ENCODE results near the gene RAD50. TPM values are rescaled to one million over a fixed set of nuclear protein-coding genes. Genes with fewer than 3 reads are reported as not detected.

RAD50 gene
- polyA plus RNA-seq, 1 donor (not counting 4 experiments of a cell fraction or from before 2014, with no cell fraction given): 26.3 TPM

DNA sequence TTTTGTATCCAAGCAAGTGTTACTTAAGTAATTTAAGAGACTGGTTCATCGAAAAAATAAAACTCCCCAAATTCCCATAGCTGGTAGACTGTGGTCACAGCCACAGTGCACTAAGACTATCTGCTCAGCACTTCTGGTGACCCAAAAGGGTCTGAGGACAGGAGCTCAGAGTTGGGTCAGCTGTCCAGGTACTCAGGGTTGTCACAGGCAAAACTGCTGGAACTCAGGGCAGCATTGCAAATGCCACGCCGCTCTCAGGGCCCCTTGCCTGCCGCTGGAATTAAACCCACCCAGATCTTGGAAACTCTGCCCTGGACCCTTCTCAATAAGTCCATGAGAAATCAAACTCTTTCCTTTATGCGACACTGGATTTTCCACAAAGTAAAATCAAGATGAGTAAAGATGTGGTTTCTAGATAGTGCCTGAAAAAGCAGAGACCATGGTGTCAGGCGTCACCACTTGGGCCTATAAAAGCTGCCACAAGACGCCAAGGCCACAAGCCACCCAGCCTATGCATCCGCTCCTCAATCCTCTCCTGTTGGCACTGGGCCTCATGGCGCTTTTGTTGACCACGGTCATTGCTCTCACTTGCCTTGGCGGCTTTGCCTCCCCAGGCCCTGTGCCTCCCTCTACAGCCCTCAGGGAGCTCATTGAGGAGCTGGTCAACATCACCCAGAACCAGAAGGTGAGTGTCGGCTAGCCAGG, 101.1 kb downstream of the RAD50 start, which contains the start of gene IL13:
IL13 (plus strand) TSS at position 498 of the 705 bp plus-strand sequence; CDS start at position 512, 14 bp downstream.
- dilution Hi-C loops (cut with MboI; ENCODE audit: extremely low pct_ligation_motif_present, low sequenced_read_pairs): no loop called here
- no peaks in the 10 kb centered on the region for H4K20me1 ChIP-seq (ENCODE audit: control insufficient read depth, extremely low read depth, insufficient read depth, low read length)
- H3K27me3 ChIP-seq (ENCODE audit: control insufficient read depth, extremely low read depth, insufficient read depth, low read length): peaks cover 36% of the 10 kb centered on the region
- no peak within 1 kb of the TSS for H3K4me2 ChIP-seq (ENCODE audit: control insufficient read depth, extremely low read depth, insufficient read depth, low read depth, low read length)
- H3K4me3 ChIP-seq (ENCODE audit: control insufficient read depth in 2 of 3, extremely low read depth in 1 of 3, insufficient read depth in 2 of 3, low read depth in 1 of 3, low read length in 3 of 3): no peak within 1 kb of the TSS
- DNase-seq (ENCODE audit: low read depth, low spot score) (no peak), FAIRE-seq (no peak)
- H3K9me3 ChIP-seq (ENCODE audit: control insufficient read depth, low read depth, low read length): no peaks in the 10 kb centered on the region
- no peak within 1 kb of the TSS for H3K27ac ChIP-seq (ENCODE audit: control insufficient read depth, insufficient read depth, low read length)
- H3K4me1 ChIP-seq (ENCODE audit: control insufficient read depth, extremely low read depth, insufficient read depth, low read length): peaks cover 3% of the 10 kb centered on the region
- no peaks in the 10 kb centered on the region for H3K36me3 ChIP-seq (ENCODE audit: control insufficient read depth in 2 of 2, extremely low read depth in 1 of 2, insufficient read depth in 2 of 2, low read length in 2 of 2)
- H3K79me2 ChIP-seq (ENCODE audit: control insufficient read depth, insufficient read depth, low read length): no peaks in the 10 kb centered on the region
- no peak for TF ChIP-seq EZH2 (IDR thresholded peaks at IDR 0.05; ENCODE audit: low read length)
- TF ChIP-seq CTCF (optimal IDR thresholded peaks at IDR 0.05 in 1 of 3, IDR thresholded peaks at IDR 0.05 in 1 of 3, conservative IDR thresholded peaks at IDR 0.05 in 1 of 3; ENCODE audit: extremely low read depth in 1 of 3, insufficient read depth in 2 of 3, low read length in 3 of 3): no peak
- no peak within 1 kb of the TSS for H3K9ac ChIP-seq (ENCODE audit: control insufficient read depth, extremely low read depth, insufficient read depth, low read length)
- no peak within 1 kb of the TSS for H2AFZ ChIP-seq (ENCODE audit: control insufficient read depth, low read length)
- no peaks in the 10 kb centered on the region for H3K9me1 ChIP-seq (ENCODE audit: control insufficient read depth, extremely low read depth, insufficient read depth, low read length)

DNA sequence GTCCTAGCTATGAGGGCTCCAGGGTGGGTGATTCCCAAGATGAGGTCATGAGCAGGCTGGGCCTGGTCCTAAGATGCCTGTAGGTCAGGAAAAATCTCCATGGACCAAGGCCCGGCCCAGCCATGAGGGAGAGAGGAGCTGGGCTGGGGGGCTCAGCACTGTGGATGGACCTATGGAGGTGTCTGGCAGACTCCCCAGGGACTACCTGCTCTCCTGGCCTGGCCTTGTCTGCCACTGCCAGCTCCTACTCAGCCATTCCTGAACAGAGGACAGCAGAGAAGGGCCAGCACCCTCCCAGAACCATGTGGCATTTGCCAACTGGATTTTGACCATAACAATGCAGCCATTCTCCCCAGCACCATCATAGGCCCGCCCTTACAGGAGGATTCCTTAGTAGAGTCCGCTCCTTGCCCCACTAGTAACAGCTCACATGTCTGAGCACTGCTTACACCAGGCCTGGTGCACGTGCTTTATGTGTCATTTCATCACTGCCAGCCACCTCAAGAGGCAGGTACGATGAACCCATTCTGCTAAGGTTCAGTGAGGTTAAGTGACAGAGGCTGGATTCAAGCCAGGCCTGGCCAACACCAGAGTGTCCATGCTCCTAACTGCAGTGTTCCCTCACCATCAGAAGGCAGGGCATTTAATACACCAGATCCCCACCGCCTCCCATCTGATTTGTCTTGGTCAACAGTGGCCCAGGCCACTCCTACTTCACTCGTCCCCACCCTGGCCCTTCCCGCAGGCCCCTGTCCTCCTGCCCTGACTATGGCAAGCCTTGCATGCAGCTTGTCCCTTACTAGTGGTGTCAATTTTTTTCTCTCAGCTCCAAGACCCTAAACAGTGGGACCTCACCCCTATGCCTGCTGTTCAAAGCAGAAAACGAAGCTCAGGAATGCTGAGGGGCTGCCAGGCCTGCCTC, 101.9 kb downstream of the RAD50 start:
- Histone ChIP-seq H3K79me2 (ENCODE audit: control insufficient read depth, insufficient read depth, low read length) (no peaks in the 10 kb centered on the region), H3K4me2 (ENCODE audit: control insufficient read depth, extremely low read depth, insufficient read depth, low read depth, low read length) (no peak overlapping the region), H3K9me1 (ENCODE audit: control insufficient read depth, extremely low read depth, insufficient read depth, low read length) (no peaks in the 10 kb centered on the region), H3K9ac (ENCODE audit: control insufficient read depth, extremely low read depth, insufficient read depth, low read length) (no peak overlapping the region), H3K4me1 (ENCODE audit: control insufficient read depth, extremely low read depth, insufficient read depth, low read length) (peaks cover 3% of the 10 kb centered on the region), H2AFZ (ENCODE audit: control insufficient read depth, low read length) (no peak overlapping the region), H3K4me3 (ENCODE audit: control insufficient read depth in 2 of 3, extremely low read depth in 1 of 3, insufficient read depth in 2 of 3, low read depth in 1 of 3, low read length in 3 of 3) (no peak overlapping the region), H3K27me3 (ENCODE audit: control insufficient read depth, extremely low read depth, insufficient read depth, low read length) (peaks cover 32% of the 10 kb centered on the region), H4K20me1 (ENCODE audit: control insufficient read depth, extremely low read depth, insufficient read depth, low read length) (no peaks in the 10 kb centered on the region), H3K9me3 (ENCODE audit: control insufficient read depth, low read depth, low read length) (no peaks in the 10 kb centered on the region), H3K27ac (ENCODE audit: control insufficient read depth, insufficient read depth, low read length) (no peak overlapping the region), H3K36me3 (ENCODE audit: control insufficient read depth in 2 of 2, extremely low read depth in 1 of 2, insufficient read depth in 2 of 2, low read length in 2 of 2) (no peaks in the 10 kb centered on the region)
- no peak for FAIRE-seq
- no peak for TF ChIP-seq CTCF (optimal IDR thresholded peaks at IDR 0.05 in 1 of 3, IDR thresholded peaks at IDR 0.05 in 1 of 3, conservative IDR thresholded peaks at IDR 0.05 in 1 of 3; ENCODE audit: extremely low read depth in 1 of 3, insufficient read depth in 2 of 3, low read length in 3 of 3)
- no peak for TF ChIP-seq EZH2 (IDR thresholded peaks at IDR 0.05; ENCODE audit: low read length)
- dilution Hi-C loops (cut with MboI; ENCODE audit: extremely low pct_ligation_motif_present, low sequenced_read_pairs): no loop called here
- DNase-seq (ENCODE audit: low read depth, low spot score): no peak

Measured in keratinocyte (primary cell).